NCI-H1694 (cell line): ENCODE data around the gene PPARG.
"Not testable (repeated sequence)": the region's sequence is repeated elsewhere in the genome, so short reads cannot be mapped to it uniquely, and the experiment has no call there.

Source experiments
- DNase-seq: peaks from one replicate; lab custom pipeline; 2025; lab: John Stamatoyannopoulos, UW

Gene PPARG

GRCh38 chr3:12379640-12380429, 91.0 kb downstream of the PPARG start:
- no peak for DNase-seq

GRCh38 chr3:12380461-12380860, 91.6 kb downstream of the PPARG start:
- no peak for DNase-seq

- no peak for DNase-seq
Measured at GRCh38 chr3:12381199-12381598, 92.3 kb downstream of the PPARG start.

GRCh38 chr3:12383218-12383617, 94.3 kb downstream of the PPARG start:
- no peak for DNase-seq

GRCh38 chr3:12384451-12385233, 95.8 kb downstream of the PPARG start:
- DNase-seq: no peak

- not testable (repeated sequence) for DNase-seq
Measured at GRCh38 chr3:12386514-12387291, 97.8 kb downstream of the PPARG start.

GRCh38 chr3:12388185-12388584, 99.3 kb downstream of the PPARG start:
- DNase-seq: no peak

GRCh38 chr3:12392101-12392878, 103.4 kb downstream of the PPARG start:
- no peak for DNase-seq

- no peak for DNase-seq
Measured at GRCh38 chr3:12393894-12394293, 105.0 kb downstream of the PPARG start.

GRCh38 chr3:12394569-12395271, 105.8 kb downstream of the PPARG start:
- DNase-seq: no peak

GRCh38 chr3:12395349-12396012, 106.6 kb downstream of the PPARG start:
- no peak for DNase-seq

- no peak for DNase-seq
Measured at GRCh38 chr3:12396471-12396870, 107.6 kb downstream of the PPARG start.

- DNase-seq: no peak
Measured at GRCh38 chr3:12399226-12399625, 110.4 kb downstream of the PPARG start.

- DNase-seq: no peak
Measured at GRCh38 chr3:12400616-12401194, 111.8 kb downstream of the PPARG start.

- no peak for DNase-seq
Measured at GRCh38 chr3:12401208-12401607, 112.3 kb downstream of the PPARG start.

- DNase-seq: no peak
Measured at GRCh38 chr3:12405432-12406272, 116.8 kb downstream of the PPARG start.

- DNase-seq: no peak
Measured at GRCh38 chr3:12408984-12409683, 120.3 kb downstream of the PPARG start.
